HAP-1 (cell line): ENCODE measurements around the gene CBFA2T2.

ENCODE experiments used
- DNase-seq, 2 experiments: peaks; one replicate each; pipeline ENCODE4 v3.0.0-alpha.2; 2016 to 2020; ENCODE audit warnings: low spot score in 2 of 2
- H3K27me3 ChIP-seq: fragments of 250-450 bp; sonication (Bioruptor Pico); 2 replicates; pipeline ENCODE4 v1.5.1; 2020; ENCODE audit warnings: low read depth, mild to moderate bottlenecking, moderate library complexity
- H3K36me3 ChIP-seq: fragments of 250-450 bp; sonication (Bioruptor Pico); replicated peaks from 2 replicates; pipeline ENCODE4 v1.5.1; 2020; ENCODE audit warnings: mild to moderate bottlenecking
- H3K4me1 ChIP-seq: fragments of 250-450 bp; sonication (Bioruptor Pico); 2 replicates; pipeline ENCODE4 v1.5.1; 2020; ENCODE audit warnings: mild to moderate bottlenecking
- H3K4me3 ChIP-seq: fragments of 250-450 bp; sonication (Bioruptor Pico); 2 replicates; pipeline ENCODE4 v1.5.1; 2020; ENCODE audit warnings: mild to moderate bottlenecking, moderate library complexity
- H3K9me3 ChIP-seq: fragments of 250-450 bp; sonication (Bioruptor Pico); 2 replicates; pipeline ENCODE4 v1.5.1; 2020; ENCODE audit warnings: mild to moderate bottlenecking, moderate library complexity
- in situ Hi-C: fragments of 300-500 bp; cut with MboI; formaldehyde crosslinking; loops from 3 replicates; pipeline ENCODE4 v1.14.3; 2020; ENCODE audit warnings: low sequenced_read_pairs, inconsistent platforms, mixed read lengths

Gene CBFA2T2

GRCh38 chr20:33676652-33677645 is 187.1 kb downstream of the CBFA2T2 start:
- in situ Hi-C loops: no loop called here
- H3K4me1 ChIP-seq: peaks cover 16% of the 10 kb centered on the region

GRCh38 chr20:33677991-33678702 is 188.3 kb downstream of the CBFA2T2 start:
- Histone ChIP-seq H3K4me1 (peaks cover 9% of the 10 kb centered on the region), H3K4me3 (no peak overlapping the region), H3K36me3 (peaks cover 41% of the 10 kb centered on the region), H3K27me3 (no peaks in the 10 kb centered on the region), H3K9me3 (no peaks in the 10 kb centered on the region)
- in situ Hi-C loops: no loop called here
- no peak for DNase-seq

More at GRCh38 chr20:33676652-33677645, 187.1 kb downstream of the CBFA2T2 start:
- H3K27me3 ChIP-seq: no peaks in the 10 kb centered on the region
- H3K4me3 ChIP-seq: no peak overlapping the region
- peaks cover 42% of the 10 kb centered on the region for H3K36me3 ChIP-seq
- no peaks in the 10 kb centered on the region for H3K9me3 ChIP-seq
- DNase-seq: no peak

DNA sequence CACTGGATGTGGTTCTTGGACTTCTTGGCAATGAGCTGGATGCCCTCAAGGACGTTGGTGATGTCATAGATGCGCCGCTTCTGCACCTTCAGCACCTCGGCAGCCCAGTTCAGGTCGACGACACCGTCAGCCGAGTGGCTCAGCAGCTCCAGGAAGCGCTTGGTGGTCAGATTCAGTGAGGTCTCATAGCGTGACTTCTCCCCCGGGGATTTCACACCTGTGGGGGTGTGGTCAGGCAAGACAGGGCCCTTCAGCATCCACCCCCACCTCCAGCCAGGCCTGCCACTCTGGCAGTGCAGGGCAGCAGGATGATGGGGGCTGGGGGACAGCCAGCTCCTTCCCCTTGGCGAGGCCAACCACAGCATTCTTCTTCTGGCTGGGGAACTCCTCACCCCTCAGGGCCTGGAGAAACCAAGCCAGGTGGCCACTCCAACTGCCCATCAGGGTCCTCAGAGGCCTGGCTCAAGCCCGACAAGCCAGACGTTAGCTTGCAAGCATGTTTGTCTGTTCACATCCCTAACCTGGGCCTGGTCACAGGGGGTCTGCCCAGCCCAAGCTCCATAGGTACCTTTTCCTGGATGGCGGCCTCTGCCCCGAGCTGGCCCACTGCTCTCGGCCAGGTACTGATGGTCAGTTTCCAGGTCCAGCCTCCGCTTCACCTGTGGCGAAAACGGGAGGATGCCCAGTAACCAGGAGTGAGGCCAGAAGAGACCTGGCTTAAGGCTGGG is 190.0 kb downstream of the CBFA2T2 start:
- no peak overlapping the region for H3K4me3 ChIP-seq
- no peaks in the 10 kb centered on the region for H3K27me3 ChIP-seq
- peaks cover 45% of the 10 kb centered on the region for H3K36me3 ChIP-seq
- in situ Hi-C loops: no loop called here
- no peak for DNase-seq
- H3K9me3 ChIP-seq: no peaks in the 10 kb centered on the region
- peaks cover 8% of the 10 kb centered on the region for H3K4me1 ChIP-seq

GRCh38 chr20:33680686-33681085 is 190.8 kb downstream of the CBFA2T2 start:
- Histone ChIP-seq H3K4me3 (no peak overlapping the region), H3K4me1 (peaks cover 8% of the 10 kb centered on the region), H3K36me3 (peaks cover 45% of the 10 kb centered on the region), H3K27me3 (no peaks in the 10 kb centered on the region), H3K9me3 (no peaks in the 10 kb centered on the region)
- DNase-seq: no peak
- in situ Hi-C loops: no loop called here

DNA sequence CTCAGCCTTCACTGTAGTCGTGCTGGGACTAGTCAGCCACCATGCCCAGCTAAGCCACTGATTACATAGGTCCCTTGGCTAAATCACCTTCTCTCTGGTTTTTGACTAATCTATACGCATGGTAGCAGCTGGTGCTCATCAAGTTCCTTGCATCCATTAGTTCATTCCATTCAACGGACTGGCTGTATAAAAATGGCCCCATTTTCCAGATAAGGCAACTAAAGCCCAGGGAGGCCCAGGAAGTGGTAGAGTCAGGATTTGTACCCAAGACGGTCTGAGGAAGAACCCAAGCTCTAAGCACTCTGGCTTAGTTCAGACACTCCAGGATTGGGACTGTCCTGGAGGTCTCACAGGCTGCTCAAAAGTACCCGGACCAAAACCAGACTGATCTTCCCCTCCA is 191.4 kb downstream of the CBFA2T2 start:
- Histone ChIP-seq H3K9me3 (no peaks in the 10 kb centered on the region), H3K4me3 (no peak overlapping the region), H3K4me1 (peaks cover 8% of the 10 kb centered on the region), H3K27me3 (no peaks in the 10 kb centered on the region), H3K36me3 (peaks cover 43% of the 10 kb centered on the region)
- in situ Hi-C loops: no loop called here
- DNase-seq: no peak

DNA sequence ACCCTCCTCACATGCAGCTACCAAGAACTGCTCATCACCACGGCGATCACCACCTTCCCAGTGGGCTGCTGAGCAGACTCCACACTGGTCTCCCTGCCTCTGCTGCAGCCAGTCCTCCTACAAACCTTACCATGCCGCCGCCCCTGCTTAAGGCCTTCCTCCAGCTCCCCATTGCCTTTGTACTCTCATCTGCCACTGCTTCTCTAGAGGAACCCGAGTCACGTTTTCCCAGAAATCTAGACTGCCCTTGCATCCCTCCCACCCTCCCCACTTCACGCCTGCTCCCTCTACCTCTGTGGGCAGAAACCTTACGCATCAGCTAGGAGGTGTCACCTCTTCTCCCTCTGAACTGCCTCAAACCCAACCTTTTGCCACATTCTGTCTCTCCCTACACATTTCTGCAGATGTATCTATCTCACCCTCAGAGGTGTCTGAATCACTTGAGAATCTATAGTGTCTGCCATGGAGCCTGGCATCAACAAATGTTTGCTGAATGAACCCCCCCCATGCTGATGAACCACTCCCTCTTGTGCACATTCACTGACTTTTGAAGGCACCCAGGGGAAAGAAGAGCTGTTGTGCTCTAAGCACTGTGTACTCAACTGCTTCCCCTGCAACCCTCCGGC is 191.9 kb downstream of the CBFA2T2 start:
- peaks cover 12% of the 10 kb centered on the region for H3K4me1 ChIP-seq
- in situ Hi-C loops: no loop called here

GRCh38 chr20:33684533-33685327 is 194.8 kb downstream of the CBFA2T2 start:
- Histone ChIP-seq H3K36me3 (peaks cover 12% of the 10 kb centered on the region), H3K4me3 (peak overlapping the region; percentile 41), H3K27me3 (no peaks in the 10 kb centered on the region), H3K4me1 (peaks cover 13% of the 10 kb centered on the region), H3K9me3 (no peaks in the 10 kb centered on the region)
- in situ Hi-C loops: no loop called here
- peak; percentile 21 to 80 for DNase-seq

More for the DNA sequence above, 191.9 kb downstream of the CBFA2T2 start:
- no peak for DNase-seq
- Histone ChIP-seq H3K27me3 (no peaks in the 10 kb centered on the region), H3K4me3 (no peak overlapping the region), H3K36me3 (peaks cover 39% of the 10 kb centered on the region), H3K9me3 (no peaks in the 10 kb centered on the region)

DNA sequence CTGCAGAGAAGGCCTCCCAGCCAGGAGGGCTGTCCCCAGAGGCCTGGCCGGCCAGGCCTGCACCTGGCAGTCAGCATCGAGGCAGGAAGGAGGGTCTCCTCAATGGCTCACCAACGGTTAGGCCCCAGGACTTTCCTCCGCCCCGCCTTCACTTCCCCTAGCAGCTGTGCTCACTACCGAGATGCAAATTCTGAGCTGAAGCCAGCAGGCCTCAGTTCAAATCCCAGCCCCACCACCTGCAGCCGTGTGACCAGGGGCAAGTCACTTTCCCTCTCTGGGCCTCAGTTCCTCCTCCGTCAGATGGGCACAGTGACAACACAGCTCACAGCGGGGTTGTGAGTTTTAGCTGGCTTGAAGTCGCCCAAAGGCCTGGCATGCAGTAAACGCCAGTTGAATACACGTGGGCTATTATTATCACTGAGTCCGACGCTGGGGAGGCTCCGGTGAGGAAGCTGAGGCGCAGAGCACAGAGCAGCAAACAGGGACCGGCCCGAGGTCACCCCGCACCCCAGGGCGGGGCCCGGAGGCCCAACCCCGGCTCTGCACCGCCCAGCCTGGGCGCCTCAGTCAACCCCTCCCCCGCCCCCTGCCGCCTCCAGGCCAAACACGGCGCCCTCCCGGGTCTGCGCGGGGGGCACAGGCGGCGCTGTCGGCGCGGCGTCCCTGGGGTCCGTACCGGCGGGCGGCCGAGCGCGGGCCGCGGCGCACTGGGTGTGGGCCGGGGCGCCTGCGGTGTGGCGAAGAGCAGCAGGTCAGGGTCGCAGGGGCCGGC is 195.6 kb downstream of the CBFA2T2 start:
- peak; percentile 12 to 73 for DNase-seq
- H3K4me1 ChIP-seq: peaks cover 13% of the 10 kb centered on the region
- in situ Hi-C loops: no loop called here

GRCh38 chr20:33686100-33686983 is 196.4 kb downstream of the CBFA2T2 start, which contains the start of gene E2F1:
TSS of gene E2F1 (minus strand) at chr20:33686385. CDS start at chr20:33686264, 121 bp downstream.
- no peaks in the 10 kb centered on the region for H3K9me3 ChIP-seq
- in situ Hi-C loops: no loop called here

More for the DNA sequence above, 195.6 kb downstream of the CBFA2T2 start:
- H3K9me3 ChIP-seq: no peaks in the 10 kb centered on the region
- peaks cover 4% of the 10 kb centered on the region for H3K36me3 ChIP-seq
- no peaks in the 10 kb centered on the region for H3K27me3 ChIP-seq
- H3K4me3 ChIP-seq: peak overlapping the region; percentile 41

GRCh38 chr20:33686984-33687366 is 197.1 kb downstream of the CBFA2T2 start:
- H3K4me1 ChIP-seq: peaks cover 13% of the 10 kb centered on the region
- H3K9me3 ChIP-seq: no peaks in the 10 kb centered on the region
- no peaks in the 10 kb centered on the region for H3K27me3 ChIP-seq
- DNase-seq: no peak
- in situ Hi-C loops: no loop called here
- H3K4me3 ChIP-seq: peak overlapping the region; percentile 4; the same call in 1 of the 2 replicates
- peaks cover 4% of the 10 kb centered on the region for H3K36me3 ChIP-seq

More at GRCh38 chr20:33686100-33686983, 196.4 kb downstream of the CBFA2T2 start, which contains the start of gene E2F1:
- peaks cover 13% of the 10 kb centered on the region for H3K4me1 ChIP-seq
- H3K36me3 ChIP-seq: peaks cover 4% of the 10 kb centered on the region
- DNase-seq: peak; percentile 87 to 98
- peak within 1 kb of the TSS; percentile 41 for H3K4me3 ChIP-seq
- H3K27me3 ChIP-seq: no peaks in the 10 kb centered on the region

- no peaks in the 10 kb centered on the region for H3K27me3 ChIP-seq
- H3K4me1 ChIP-seq: peaks cover 13% of the 10 kb centered on the region
- H3K9me3 ChIP-seq: no peaks in the 10 kb centered on the region
- no peak overlapping the region for H3K4me3 ChIP-seq
- no peak for DNase-seq
- in situ Hi-C loops: no loop called here
- peaks cover 4% of the 10 kb centered on the region for H3K36me3 ChIP-seq
Measured at GRCh38 chr20:33687370-33687915, 197.5 kb downstream of the CBFA2T2 start.
